GM18858 (cell line): ENCODE results near the gene ATXN7L1.
"Not testable (repeated sequence)": the region's sequence is repeated elsewhere in the genome, so short reads cannot be mapped to it uniquely, and the experiment has no call there.

ENCODE experiments used
- ATAC-seq: cut with Tn5 transposase; IDR thresholded peaks from one replicate; pipeline ENCODE4 v1.9.1; 2021; ENCODE audit not compliant: unreplicated experiment

The ATXN7L1 gene

GRCh38 chr7:105623378-105623777 is 253.0 kb downstream of the ATXN7L1 start:
- ATAC-seq, result no peak

GRCh38 chr7:105622106-105622731 is 254.2 kb downstream of the ATXN7L1 start:
- no peak for ATAC-seq

- no peak for ATAC-seq
These were observed 254.8 kb downstream of the ATXN7L1 start for GRCh38 chr7:105621617-105622016.

- no peak for ATAC-seq
These were observed 255.2 kb downstream of the ATXN7L1 start for GRCh38 chr7:105621176-105621575.

- ATAC-seq, result no peak
These were observed 256.8 kb downstream of the ATXN7L1 start for GRCh38 chr7:105619590-105619989.

- ATAC-seq, result no peak
These were observed 258.4 kb downstream of the ATXN7L1 start for GRCh38 chr7:105618016-105618296.

- no peak for ATAC-seq
These were observed 259.0 kb downstream of the ATXN7L1 start for GRCh38 chr7:105617280-105618015.

GRCh38 chr7:105614341-105614840 is 262.0 kb downstream of the ATXN7L1 start:
- no peak for ATAC-seq

GRCh38 chr7:105613611-105614330 is 262.6 kb downstream of the ATXN7L1 start:
- no peak for ATAC-seq

GRCh38 chr7:105612806-105613205 is 263.6 kb downstream of the ATXN7L1 start:
- no peak for ATAC-seq

- ATAC-seq, result no peak
These were observed 264.3 kb downstream of the ATXN7L1 start for GRCh38 chr7:105611856-105612775.

- ATAC-seq, result no peak
These were observed 266.1 kb downstream of the ATXN7L1 start for GRCh38 chr7:105610165-105610930.

- ATAC-seq, result no peak
These were observed 273.8 kb downstream of the ATXN7L1 start for GRCh38 chr7:105602325-105603305.

- no peak for ATAC-seq
These were observed 275.5 kb downstream of the ATXN7L1 start for GRCh38 chr7:105600720-105601550.

GRCh38 chr7:105599551-105599950 is 276.8 kb downstream of the ATXN7L1 start:
- no peak for ATAC-seq

GRCh38 chr7:105599080-105599479 is 277.3 kb downstream of the ATXN7L1 start:
- ATAC-seq, result not testable (repeated sequence)

- ATAC-seq, result no peak
These were observed 279.5 kb downstream of the ATXN7L1 start for GRCh38 chr7:105596866-105597265.

- ATAC-seq, result no peak
These were observed 282.4 kb downstream of the ATXN7L1 start for GRCh38 chr7:105594034-105594433.
